K562 (cell line): ENCODE data around the gene BEND5.

Source experiments
- KDM5B ChIP-seq: fragments of 200-600 bp; sonication (generic); IDR thresholded peaks from 2 replicates; pipeline ENCODE4 v1.6.1; 2012; ENCODE audit warnings: low read depth, mild to moderate bottlenecking, moderate library complexity, low read length, control low read depth, inconsistent platforms; ENCODE audit not compliant: insufficient replicate concordance
- MAZ ChIP-seq, 2 experiments: fragments of 450-650 bp in 1 of 2; sonication (generic) in 1 of 2; formaldehyde crosslinking; IDR thresholded peaks in 1 of 2; conservative IDR thresholded peaks in 1 of 2; 2 replicates each; pipeline versions ENCODE4 v1.4.0 to v1.5.0; 2020; ENCODE audit warnings: mild to moderate bottlenecking in 1 of 2, missing genetic modification reagents in 1 of 2

GRCh38 chr1:48743480-48743879, 33.2 kb downstream of the BEND5 start:
- TF ChIP-seq KDM5B (no peak), MAZ (CRISPR knock-in tag; conservative IDR thresholded peaks at IDR 0.05 in 1 of 2, IDR thresholded peaks at IDR 0.05 in 1 of 2) (no peak)
